HG03575 (cell line): Measurements from ENCODE around the gene PARD6G.

Experiments
- ATAC-seq: cut with Tn5 transposase; IDR thresholded peaks from one replicate; pipeline ENCODE4 v1.9.1; 2021; ENCODE audit not compliant: unreplicated experiment, insufficient number of reproducible peaks, low FRiP score; ENCODE audit errors: extremely low read depth

Gene PARD6G

DNA sequence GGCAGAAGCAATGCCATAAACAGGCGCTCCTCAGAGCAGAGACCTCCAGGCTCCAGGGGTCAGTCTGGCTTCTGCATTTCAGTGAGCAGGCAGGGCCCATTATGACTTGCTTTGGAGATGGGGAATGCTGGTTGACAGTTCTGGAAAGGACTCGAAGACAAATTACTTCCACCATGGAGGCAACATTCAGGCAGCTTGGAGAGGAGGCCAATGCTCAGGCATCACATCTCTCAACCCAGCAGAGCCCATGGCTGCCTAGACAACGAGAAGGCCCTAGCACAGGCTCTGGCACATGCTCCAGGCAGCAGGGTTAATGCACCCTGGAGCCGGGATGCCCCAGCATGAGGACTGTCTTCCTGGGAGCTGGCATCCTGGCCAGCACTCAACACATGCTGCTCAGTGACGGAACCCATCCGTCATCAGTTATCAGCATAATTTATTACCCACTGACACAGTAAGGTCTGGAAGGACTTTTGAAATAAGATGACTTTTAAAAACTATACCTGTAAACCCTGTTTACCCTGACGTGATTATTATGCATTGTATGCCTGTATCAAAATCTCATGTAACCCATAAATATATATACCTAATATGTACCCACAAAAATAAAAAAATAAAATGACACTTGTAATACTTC, 85.4 kb downstream of the PARD6G start:
- no peak for ATAC-seq

DNA sequence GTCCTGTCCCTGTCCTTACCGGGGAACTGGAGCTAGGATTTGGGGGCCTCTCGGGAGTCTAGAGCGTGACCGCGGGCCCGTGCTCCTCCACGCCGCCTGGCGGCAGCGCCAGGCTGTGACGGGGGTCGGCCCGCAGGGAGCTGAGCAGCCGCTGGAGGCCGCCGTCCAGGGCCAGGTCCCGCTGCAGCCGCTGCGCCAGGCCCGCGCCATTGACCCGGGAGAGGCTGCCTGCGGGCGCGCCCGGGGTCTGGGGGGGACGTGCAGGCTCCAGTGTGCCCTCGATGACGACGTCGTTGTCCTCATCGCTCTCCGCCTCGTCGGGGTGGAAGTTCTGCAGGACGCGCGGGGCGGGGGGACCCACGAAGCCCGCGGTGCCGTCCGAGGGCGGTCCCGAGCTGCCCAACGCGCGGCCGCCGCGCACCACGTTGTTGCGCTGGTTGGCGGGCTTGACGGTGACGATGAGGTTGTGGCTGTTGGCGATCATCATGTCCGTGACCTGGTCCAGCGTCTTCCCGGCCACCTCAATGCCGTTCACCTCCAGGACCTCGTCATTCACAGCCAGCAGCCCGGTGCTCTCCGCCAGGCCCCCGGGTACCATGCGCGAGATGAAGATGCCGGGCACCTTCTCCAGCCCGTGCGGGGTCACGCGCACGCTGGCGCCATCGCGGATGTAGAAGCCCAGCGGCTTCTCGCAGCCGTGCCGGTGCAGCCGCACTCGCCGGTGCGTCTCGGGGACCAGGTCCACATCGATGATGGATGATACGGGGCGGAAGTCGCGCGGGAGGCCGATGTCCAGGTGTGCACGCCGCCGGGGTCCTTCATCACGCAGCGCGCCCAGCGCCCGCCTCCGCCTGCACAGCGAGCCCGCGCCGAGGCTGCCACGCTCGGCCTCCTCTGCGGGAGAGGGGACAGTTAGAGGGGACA, 87.3 kb downstream of the PARD6G start:
- ATAC-seq: no peak

DNA sequence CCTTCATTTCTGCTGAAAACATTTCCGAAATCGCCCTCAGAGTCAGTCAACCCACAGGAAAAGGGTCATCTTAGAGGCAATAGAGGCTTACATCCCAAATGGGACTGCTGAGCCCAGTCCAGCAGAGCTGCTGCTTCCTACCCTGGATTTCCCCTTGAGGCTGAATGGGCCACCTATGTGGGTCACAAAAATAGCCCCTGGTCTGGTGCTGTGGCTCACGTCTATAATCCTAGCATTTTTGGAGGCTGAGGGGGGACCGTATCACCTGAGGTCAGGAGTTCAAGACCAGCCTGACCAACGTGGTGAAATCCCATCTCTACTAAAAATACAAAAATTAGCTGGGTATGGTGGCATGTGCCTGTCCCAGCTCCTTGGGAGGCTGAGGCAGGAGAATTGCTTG, 88.9 kb downstream of the PARD6G start:
- no peak for ATAC-seq

DNA sequence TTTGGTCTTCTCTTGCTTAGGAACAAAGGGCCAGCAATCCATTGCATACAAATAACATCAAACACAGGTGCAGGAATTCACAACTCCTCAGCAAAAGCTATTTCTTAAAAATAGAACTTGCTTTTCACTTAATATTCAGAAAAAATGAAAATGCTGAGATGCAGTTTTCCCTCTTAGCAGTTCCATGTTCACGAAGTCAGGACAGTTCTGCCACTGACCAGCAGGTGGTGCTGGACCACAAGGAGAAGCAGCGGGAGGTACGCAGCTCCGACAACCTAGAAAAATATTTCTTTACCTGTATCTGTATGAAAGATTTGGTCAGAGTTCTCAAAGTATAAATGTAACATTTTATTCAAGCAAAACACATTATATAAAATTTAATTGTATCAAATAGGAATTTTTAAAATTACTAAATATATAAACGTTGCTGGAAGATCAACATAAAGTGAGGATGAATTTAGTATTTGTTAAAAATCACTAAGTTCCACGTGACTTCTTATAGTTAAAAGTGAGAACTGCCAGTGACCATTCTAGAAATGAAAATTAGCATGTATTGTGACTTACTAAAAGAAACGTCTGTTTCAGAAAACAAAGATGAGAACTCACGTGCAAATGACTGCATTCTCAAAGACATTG, 89.5 kb downstream of the PARD6G start:
- no peak for ATAC-seq

DNA sequence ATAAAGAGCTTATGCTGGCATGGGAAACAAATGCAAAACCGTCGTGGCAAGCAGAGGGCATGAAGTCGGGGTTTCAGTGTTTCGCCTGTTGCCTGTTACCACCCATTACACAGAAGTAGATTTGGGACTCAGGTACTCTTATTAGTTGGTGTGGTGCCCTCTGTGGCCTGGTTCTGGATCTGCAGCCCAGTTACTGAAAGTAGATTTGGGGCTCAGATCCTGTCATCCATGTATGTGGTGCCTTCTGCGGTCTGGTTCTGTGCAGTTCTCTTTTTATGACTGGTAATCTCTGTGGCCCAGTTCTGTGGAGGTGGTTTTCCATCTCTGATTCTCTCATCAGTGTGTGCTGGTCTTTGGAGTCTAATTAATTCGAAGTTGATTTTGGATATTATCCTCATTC, 93.0 kb downstream of the PARD6G start:
- ATAC-seq: no peak

DNA sequence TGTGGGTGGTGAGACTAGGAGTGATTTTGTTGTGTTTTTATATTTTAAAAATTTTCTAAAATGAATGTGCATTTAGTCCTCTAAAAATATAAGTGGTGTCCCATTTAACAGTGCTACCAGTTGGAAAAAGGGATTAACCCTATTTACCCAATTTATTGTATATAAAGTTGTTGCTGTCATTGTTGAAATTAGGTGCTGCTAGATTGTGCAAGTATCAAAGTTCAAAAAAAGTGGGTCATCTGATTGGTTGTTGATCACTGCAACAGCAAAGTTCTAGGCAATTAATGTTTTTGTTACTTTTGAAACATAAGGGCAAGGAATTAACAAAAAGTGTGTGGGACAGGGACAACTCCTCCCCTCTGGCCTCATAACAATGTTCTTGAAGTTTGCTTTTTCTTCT, 97.6 kb downstream of the PARD6G start:
- no peak for ATAC-seq

DNA sequence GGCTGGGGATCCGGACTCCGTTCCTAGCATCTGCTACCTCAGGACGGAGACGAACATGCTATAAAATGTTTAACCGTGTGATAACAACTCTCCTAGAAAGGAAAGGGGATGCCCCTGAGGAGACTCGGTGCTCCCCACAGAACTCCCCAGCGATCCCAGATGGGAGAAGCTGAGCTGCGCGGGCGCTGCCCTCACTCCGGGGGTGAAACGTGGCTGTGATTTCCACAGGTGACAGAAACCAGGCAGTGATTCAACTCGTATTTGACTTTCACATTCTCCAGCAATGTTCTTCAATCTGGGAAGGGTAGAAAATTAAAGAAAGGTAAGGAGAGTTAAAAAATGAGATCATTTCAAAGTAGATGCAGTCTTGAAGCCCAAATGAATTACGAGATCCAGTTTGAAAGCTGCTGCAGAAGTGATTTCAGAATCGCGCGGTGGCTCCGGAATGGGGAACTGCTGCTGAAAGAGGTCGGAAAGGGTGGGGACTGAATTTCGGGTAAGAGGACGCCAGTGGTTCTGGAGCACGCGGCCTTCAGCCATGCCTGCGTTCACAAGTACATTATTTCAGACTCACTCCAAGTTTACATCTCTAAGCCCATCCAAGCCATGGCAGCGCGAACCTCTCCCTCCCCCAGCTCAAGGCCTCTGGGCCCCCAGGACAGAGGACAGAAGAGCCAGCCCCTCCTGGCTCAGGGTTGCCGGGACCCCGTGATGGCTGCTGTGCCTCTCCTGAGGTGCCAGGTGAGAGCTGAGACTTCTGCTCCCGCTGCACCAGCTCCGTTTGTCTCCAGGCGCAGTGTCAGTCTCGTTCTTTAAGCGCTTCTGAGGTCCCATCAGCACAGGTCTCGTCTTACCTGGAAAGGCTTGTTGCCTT, 98.8 kb downstream of the PARD6G start:
- ATAC-seq: no peak

DNA sequence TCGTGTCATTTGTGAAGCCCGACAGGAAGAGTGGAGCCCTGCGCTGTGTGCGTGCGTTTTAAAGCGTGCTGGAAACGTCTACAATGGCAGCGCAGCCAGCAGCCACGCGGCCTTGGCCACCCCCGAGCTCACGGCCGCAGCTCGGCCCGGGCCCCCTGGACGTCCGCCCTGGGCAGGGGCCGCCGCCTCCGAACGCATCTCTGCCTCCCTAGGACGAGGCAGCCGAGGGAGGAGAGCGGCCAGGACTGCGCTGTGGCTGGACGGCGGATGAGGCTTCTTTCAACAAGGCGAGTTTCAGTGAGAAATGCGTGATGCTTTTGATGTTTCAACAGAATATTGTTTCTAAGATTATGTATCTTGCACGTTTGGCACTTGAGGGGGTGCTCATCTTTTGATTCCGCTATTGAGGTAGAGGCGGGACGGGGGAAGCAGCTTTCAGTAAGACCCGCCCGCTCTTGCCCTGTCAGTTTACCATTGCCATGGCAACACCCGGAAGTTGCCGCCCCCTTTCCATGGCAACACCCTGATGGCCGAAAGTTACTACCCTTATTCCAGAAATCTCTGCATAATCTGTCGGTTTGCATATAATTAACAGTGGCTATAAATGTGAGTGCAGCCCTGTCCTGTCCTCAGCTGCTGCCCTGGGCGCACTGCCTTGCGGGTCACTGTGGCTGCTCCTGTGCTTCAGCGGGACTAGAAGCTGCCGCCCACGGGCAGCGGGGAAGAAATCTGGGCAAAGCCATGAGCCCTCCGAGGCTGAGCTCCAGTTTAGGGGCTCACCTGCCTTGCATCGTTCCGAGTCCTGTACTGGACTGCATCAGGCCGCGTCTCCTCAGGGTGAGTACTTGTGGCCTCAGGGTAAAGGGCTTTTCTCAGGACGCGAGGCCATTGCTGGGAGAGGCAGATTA, 99.6 kb downstream of the PARD6G start:
- peak; percentile 47 for ATAC-seq

DNA sequence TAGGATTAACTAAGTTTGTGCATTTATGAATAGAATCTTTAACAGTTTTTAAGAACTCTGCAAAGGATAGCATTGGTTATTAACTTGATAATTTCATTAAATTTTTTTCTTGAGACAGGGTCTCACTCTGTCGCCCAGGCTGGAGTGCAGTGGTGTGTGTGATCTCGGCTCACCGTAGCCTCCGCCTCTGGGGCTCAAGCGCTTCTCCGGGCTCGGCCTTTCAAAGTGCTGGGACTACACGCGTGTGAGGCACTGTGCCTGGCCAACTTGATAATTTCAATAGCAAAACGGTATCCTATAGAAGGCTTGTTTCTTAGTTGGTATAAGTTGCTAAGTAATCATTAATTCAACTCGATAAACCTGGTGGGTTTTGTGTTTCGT, 100.3 kb downstream of the PARD6G start:
- no peak for ATAC-seq

DNA sequence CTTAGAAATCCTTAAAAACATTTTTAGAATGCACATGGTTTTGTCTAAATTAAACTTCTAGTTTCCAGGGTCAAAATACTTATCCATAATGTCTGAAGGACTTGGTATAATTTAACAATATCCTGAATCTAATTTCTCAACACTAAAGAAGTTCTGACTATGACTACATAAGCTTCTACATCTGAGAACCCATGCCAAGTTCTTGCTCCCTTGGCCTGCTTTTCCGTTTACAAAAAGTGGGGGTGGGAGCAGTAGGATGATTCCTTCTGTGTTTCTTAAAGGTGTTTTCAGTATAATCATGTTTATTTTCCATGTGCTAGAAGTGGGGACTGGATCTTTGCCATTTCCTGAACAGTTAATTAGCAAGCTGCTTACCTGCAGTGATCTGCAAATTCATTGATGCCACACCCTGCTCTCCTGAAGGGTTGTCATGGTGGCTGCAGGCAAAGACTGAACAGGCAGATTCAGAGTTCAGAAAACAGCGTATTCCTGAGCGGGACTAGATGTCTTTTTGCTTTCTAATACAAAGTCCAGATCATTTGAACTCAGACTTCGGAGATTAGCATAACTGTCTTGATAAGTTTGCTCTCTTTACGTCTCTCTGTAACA, 102.0 kb downstream of the PARD6G start:
- ATAC-seq: no peak

DNA sequence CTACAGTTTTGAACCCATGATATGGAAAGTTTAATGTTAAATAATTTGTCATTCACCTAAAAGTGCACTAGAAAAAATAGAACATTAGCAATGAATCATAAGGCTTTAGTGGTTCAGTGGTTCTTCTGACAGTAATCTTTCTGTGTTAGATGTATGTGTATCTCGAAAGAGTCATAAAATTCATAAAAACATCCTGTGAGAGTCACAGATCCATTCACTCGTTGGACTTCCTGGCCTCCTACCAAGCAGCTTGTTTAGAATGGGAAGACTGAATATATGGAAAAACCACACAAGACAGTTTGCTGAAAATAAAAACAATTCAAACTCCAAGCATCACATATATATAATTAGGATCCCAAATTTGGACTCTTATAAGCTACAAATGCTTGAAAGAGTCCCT, 103.4 kb downstream of the PARD6G start:
- ATAC-seq: no peak

DNA sequence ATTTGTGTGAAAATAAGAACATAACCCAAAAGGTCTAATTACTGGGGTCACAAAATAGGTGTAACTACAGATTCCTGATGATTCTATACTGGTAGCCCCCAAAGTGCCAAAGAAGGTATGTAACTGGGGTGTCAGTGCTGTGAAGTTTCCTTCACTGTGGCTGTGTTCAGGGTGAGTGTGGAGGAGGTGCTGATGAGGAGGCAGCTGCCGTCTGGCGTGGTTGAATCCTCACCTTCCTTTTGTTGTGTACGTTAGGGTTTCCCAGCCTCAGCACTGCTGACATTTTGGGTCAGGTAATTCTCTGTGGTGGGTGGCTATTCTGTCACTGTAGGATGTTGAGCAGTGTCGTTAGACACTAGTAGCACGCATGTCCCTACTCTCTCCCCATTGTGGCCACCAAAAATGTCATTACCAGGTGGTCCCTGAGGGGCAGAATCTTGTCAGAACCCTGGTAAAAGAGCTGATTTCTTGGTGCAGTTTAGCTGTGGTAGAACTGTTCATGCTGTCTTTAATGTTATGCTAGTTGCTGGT, 106.8 kb downstream of the PARD6G start:
- ATAC-seq: no peak

DNA sequence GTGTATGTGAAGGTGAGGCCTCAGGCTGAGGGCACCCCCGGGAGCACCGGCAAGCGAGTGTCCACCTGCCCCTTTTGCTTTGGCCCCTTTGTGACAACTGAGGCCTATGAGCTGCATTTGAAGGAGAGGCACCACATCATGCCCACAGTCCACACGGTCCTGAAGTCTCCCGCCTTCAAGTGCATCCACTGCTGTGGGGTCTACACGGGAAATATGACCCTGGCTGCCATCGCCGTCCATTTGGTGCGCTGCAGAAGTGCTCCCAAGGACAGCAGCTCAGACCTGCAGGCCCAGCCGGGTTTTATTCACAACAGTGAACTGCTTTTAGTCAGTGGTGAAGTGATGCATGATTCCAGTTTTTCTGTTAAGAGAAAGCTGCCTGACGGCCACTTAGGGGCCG, 109.3 kb downstream of the PARD6G start:
- no peak for ATAC-seq

DNA sequence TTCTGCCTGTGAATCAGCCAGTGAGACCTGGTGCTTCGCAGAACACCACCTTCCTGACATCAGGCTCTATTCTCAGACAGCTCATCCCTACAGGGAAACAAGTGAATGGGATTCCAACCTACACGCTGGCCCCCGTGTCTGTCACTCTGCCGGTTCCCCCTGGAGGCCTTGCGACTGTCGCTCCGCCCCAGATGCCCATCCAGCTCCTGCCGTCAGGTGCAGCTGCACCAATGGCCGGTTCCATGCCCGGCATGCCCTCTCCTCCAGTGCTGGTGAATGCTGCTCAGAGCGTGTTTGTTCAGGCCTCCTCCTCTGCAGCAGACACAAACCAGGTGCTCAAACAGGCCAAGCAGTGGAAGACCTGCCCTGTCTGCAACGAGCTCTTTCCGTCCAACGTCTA, 110.2 kb downstream of the PARD6G start:
- no peak for ATAC-seq

DNA sequence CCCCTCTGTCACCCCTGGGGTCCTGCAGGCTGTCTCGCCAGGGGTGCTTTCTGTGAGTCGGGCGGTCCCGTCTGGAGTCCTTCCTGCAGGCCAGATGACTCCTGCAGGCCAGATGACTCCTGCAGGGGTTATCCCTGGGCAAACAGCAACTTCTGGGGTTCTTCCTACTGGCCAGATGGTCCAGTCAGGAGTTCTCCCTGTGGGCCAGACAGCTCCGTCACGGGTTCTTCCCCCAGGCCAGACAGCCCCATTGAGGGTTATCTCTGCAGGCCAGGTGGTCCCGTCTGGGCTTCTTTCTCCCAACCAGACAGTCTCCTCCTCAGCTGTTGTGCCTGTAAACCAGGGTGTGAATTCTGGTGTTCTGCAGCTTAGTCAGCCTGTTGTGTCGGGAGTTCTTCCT, 110.6 kb downstream of the PARD6G start:
- no peak for ATAC-seq

DNA sequence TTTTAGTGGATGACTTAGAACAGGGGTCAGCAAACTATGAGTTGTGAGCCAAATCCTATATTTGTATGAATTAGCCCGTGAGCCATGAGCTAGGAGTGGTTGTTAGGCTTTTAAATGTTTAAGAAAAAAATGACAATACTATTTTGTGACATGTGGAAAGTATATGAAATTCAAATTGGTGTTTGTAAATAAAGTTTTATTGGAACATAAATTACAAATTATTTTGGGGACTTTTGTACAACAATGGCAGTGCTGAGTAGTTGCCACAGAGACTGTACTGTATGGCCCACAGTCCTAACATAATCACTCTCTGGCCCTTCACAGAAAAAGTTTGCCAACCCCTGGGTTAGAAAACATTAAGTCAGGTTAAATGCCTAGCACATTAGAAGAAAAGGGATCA, 112.2 kb downstream of the PARD6G start:
- no peak for ATAC-seq

DNA sequence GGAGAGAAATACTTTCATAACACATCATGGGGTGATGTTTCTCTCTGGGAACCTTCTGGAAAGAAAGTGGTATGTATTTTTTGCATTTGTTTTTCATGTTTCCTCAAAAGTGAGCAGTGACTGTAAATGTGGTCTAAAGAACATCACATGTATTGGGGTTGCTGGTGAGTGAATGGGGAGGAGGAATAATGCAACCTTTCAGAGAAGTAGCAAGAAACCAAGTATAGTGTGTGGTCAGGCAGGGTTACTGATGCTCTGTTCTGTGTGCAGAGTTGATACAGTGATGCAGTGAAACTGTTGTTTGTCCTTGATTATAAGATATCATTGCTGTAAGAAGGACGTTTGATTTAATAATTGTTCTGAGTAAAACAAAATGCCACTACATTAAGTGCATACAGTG, 114.2 kb downstream of the PARD6G start:
- no peak for ATAC-seq
